ENCODE data around the gene CCDC90B. TPM values are rescaled to one million over a fixed set of nuclear protein-coding genes. Genes with fewer than 3 reads are reported as not detected.
"Not testable (repeated sequence)": the region's sequence is repeated elsewhere in the genome, so short reads cannot be mapped to it uniquely, and the experiment has no call there.

CCDC90B gene
- polyA plus RNA-seq, 1 donor (not counting 4 experiments of a cell fraction or from before 2014, with no cell fraction given), result 46.9 TPM

- H3K36me3 ChIP-seq (ENCODE audit: control insufficient read depth in 2 of 2, extremely low read depth in 1 of 2, insufficient read depth in 2 of 2, low read length in 2 of 2), result no peaks in the 10 kb centered on the region
- DNase-seq (ENCODE audit: low read depth, low spot score) (no peak), FAIRE-seq (no peak)
Measured at GRCh38 chr11:83310718-83311117, 24.6 kb upstream of the CCDC90B start.

GRCh38 chr11:83308536-83308935, 22.4 kb upstream of the CCDC90B start:
- dilution Hi-C loops (cut with MboI; ENCODE audit: extremely low pct_ligation_motif_present, low sequenced_read_pairs); H3K27ac ChIP-seq (ENCODE audit: control insufficient read depth, insufficient read depth, low read length): not testable (repeated sequence)

More at GRCh38 chr11:83310718-83311117, 24.6 kb upstream of the CCDC90B start:
- Histone ChIP-seq H3K4me3 (ENCODE audit: control insufficient read depth in 2 of 3, extremely low read depth in 1 of 3, insufficient read depth in 2 of 3, low read depth in 1 of 3, low read length in 3 of 3) (no peak overlapping the region), H4K20me1 (ENCODE audit: control insufficient read depth, extremely low read depth, insufficient read depth, low read length) (no peaks in the 10 kb centered on the region), H3K9ac (ENCODE audit: control insufficient read depth, extremely low read depth, insufficient read depth, low read length) (no peak overlapping the region), H3K4me2 (ENCODE audit: control insufficient read depth, extremely low read depth, insufficient read depth, low read depth, low read length) (no peak overlapping the region), H3K27me3 (ENCODE audit: control insufficient read depth, extremely low read depth, insufficient read depth, low read length) (no peaks in the 10 kb centered on the region), H3K4me1 (ENCODE audit: control insufficient read depth, extremely low read depth, insufficient read depth, low read length) (no peaks in the 10 kb centered on the region), H3K9me3 (ENCODE audit: control insufficient read depth, low read depth, low read length) (no peaks in the 10 kb centered on the region), H2AFZ (ENCODE audit: control insufficient read depth, low read length) (no peak overlapping the region), H3K79me2 (ENCODE audit: control insufficient read depth, insufficient read depth, low read length) (no peaks in the 10 kb centered on the region), H3K9me1 (ENCODE audit: control insufficient read depth, extremely low read depth, insufficient read depth, low read length) (no peaks in the 10 kb centered on the region), H3K27ac (ENCODE audit: control insufficient read depth, insufficient read depth, low read length) (no peak overlapping the region)
- dilution Hi-C loops (cut with MboI; ENCODE audit: extremely low pct_ligation_motif_present, low sequenced_read_pairs), result no loop called here
- TF ChIP-seq EZH2 (IDR thresholded peaks at IDR 0.05; ENCODE audit: low read length) (no peak), CTCF (optimal IDR thresholded peaks at IDR 0.05 in 1 of 3, IDR thresholded peaks at IDR 0.05 in 1 of 3, conservative IDR thresholded peaks at IDR 0.05 in 1 of 3; ENCODE audit: extremely low read depth in 1 of 3, insufficient read depth in 2 of 3, low read length in 3 of 3) (no peak)

More at GRCh38 chr11:83308536-83308935, 22.4 kb upstream of the CCDC90B start:
- DNase-seq (ENCODE audit: low read depth, low spot score); H3K9me1 ChIP-seq (ENCODE audit: control insufficient read depth, extremely low read depth, insufficient read depth, low read length); H3K4me1 ChIP-seq (ENCODE audit: control insufficient read depth, extremely low read depth, insufficient read depth, low read length); H2AFZ ChIP-seq (ENCODE audit: control insufficient read depth, low read length); H3K79me2 ChIP-seq (ENCODE audit: control insufficient read depth, insufficient read depth, low read length); H3K4me3 ChIP-seq (ENCODE audit: control insufficient read depth in 2 of 3, extremely low read depth in 1 of 3, insufficient read depth in 2 of 3, low read depth in 1 of 3, low read length in 3 of 3); H4K20me1 ChIP-seq (ENCODE audit: control insufficient read depth, extremely low read depth, insufficient read depth, low read length); FAIRE-seq; H3K9me3 ChIP-seq (ENCODE audit: control insufficient read depth, low read depth, low read length); H3K4me2 ChIP-seq (ENCODE audit: control insufficient read depth, extremely low read depth, insufficient read depth, low read depth, low read length); H3K36me3 ChIP-seq (ENCODE audit: control insufficient read depth in 2 of 2, extremely low read depth in 1 of 2, insufficient read depth in 2 of 2, low read length in 2 of 2); H3K9ac ChIP-seq (ENCODE audit: control insufficient read depth, extremely low read depth, insufficient read depth, low read length); H3K27me3 ChIP-seq (ENCODE audit: control insufficient read depth, extremely low read depth, insufficient read depth, low read length): not testable (repeated sequence)

All from keratinocyte (primary cell).